GM23338 (cell line): ENCODE results near the gene DNAJC15. TPM values are rescaled to one million over a fixed set of nuclear protein-coding genes. Genes with fewer than 3 reads are reported as not detected.

Source experiments
- ATAC-seq: fragments of 200-7000 bp; cut with Tn5 transposase; 3 replicates; pipeline ENCODE4 v1.9.1; 2020
- DNase-seq: peaks from one replicate; pipeline ENCODE4 v3.0.0-alpha.2; 2015; ENCODE audit warnings: low spot score
- H2AFZ ChIP-seq: fragments of 200-600 bp; sonication (generic); 2 replicates; pipeline ENCODE4 v1.8.0; 2016; ENCODE audit warnings: antibody characterized with exemption, mild to moderate bottlenecking, moderate library complexity
- H3F3A ChIP-seq: fragments of 200-600 bp; sonication (generic); replicated peaks from 2 replicates; pipeline ENCODE4 v1.8.0; 2017; ENCODE audit warnings: antibody characterized with exemption, mixed run types, low read depth
- H3K27ac ChIP-seq: fragments of 200-600 bp; sonication (generic); 2 replicates; pipeline ENCODE4 v1.6.1; 2016; ENCODE audit warnings: low read depth
- H3K27me3 ChIP-seq: fragments of 200-600 bp; sonication (generic); 2 replicates; pipeline ENCODE4 v1.8.0; 2016; ENCODE audit warnings: mild to moderate bottlenecking, mixed run types, moderate library complexity; ENCODE audit not compliant: insufficient read depth
- H3K36me3 ChIP-seq: fragments of 200-600 bp; sonication (generic); 2 replicates; pipeline ENCODE4 v1.8.0; 2016; ENCODE audit warnings: mild to moderate bottlenecking; ENCODE audit not compliant: insufficient read depth
- H3K4me1 ChIP-seq: fragments of 200-600 bp; sonication (generic); 2 replicates; pipeline ENCODE4 v1.8.0; 2016; ENCODE audit warnings: mild to moderate bottlenecking, moderate library complexity; ENCODE audit not compliant: insufficient read depth
- H3K4me2 ChIP-seq: fragments of 200-600 bp; sonication (generic); 2 replicates; pipeline ENCODE4 v1.7.1; 2017; ENCODE audit warnings: mixed run types
- H3K4me3 ChIP-seq: fragments of 200-600 bp; sonication (generic); 2 replicates; pipeline ENCODE4 v1.6.1; 2016; ENCODE audit warnings: mixed run types
- H3K79me2 ChIP-seq: fragments of 200-600 bp; sonication (generic); replicated peaks from 2 replicates; pipeline ENCODE4 v1.8.0; 2017; ENCODE audit warnings: mild to moderate bottlenecking; ENCODE audit not compliant: insufficient read depth
- H3K9me2 ChIP-seq: fragments of 200-600 bp; sonication (generic); 2 replicates; pipeline ENCODE4 v1.8.0; 2017; ENCODE audit not compliant: insufficient read depth
- H4K20me1 ChIP-seq: fragments of 200-600 bp; sonication (generic); replicated peaks from 2 replicates; pipeline ENCODE4 v1.8.0; 2017; ENCODE audit warnings: mild to moderate bottlenecking; ENCODE audit not compliant: insufficient read depth
- H3K27ac Mint-ChIP-seq: 2 replicates; pipeline ENCODE4 v1.8.0; 2020; ENCODE audit warnings: inconsistent platforms, mild to moderate bottlenecking, moderate library complexity, mixed read lengths
- H3K27me3 Mint-ChIP-seq: 3 replicates; pipeline ENCODE4 v1.8.0; 2022; ENCODE audit warnings: low read depth, mild to moderate bottlenecking, moderate library complexity, mixed read lengths, inconsistent platforms; ENCODE audit not compliant: insufficient read depth, poor library complexity
- H3K36me3 Mint-ChIP-seq: 3 replicates; pipeline ENCODE4 v1.8.0; 2021; ENCODE audit warnings: low read depth, mild to moderate bottlenecking, inconsistent platforms, moderate library complexity, mixed read lengths
- H3K4me1 Mint-ChIP-seq: 3 replicates; pipeline ENCODE4 v1.8.0; 2020; ENCODE audit warnings: mild to moderate bottlenecking, inconsistent platforms, mixed read lengths
- H3K4me3 Mint-ChIP-seq: 3 replicates; pipeline ENCODE4 v1.8.0; 2021; ENCODE audit warnings: moderate library complexity, mild to moderate bottlenecking, inconsistent platforms, mixed read lengths
- H3K9me3 Mint-ChIP-seq: 3 replicates; pipeline ENCODE4 v1.8.0; 2020; ENCODE audit warnings: moderate library complexity, mild to moderate bottlenecking, inconsistent platforms, mixed read lengths
- ETS1 ChIP-seq: IDR thresholded peaks from 2 replicates; pipeline ENCODE4 v1.6.1; 2016; ENCODE audit warnings: antibody characterized with exemption
- EZH2 ChIP-seq: fragments of 200-600 bp; sonication (generic); IDR thresholded peaks from one replicate; pipeline ENCODE4 v1.8.0; 2017; ENCODE audit warnings: antibody characterized with exemption, mild to moderate bottlenecking, low read depth; ENCODE audit not compliant: unreplicated experiment
- EZH2phosphoT487 ChIP-seq: fragments of 200-600 bp; sonication (generic); IDR thresholded peaks from one replicate; pipeline ENCODE4 v1.8.1; 2018; ENCODE audit warnings: antibody characterized with exemption; ENCODE audit not compliant: unreplicated experiment
- NANOG ChIP-seq: IDR thresholded peaks from 2 replicates; pipeline ENCODE4 v1.6.1; 2016; ENCODE audit warnings: antibody characterized with exemption, borderline replicate concordance
- POLR2AphosphoS5 ChIP-seq: IDR thresholded peaks from 2 replicates; pipeline ENCODE4 v1.6.1; 2016; ENCODE audit warnings: antibody characterized with exemption, low read depth
- STAT1 ChIP-seq: IDR thresholded peaks from one replicate; pipeline ENCODE4 v1.6.1; 2016; ENCODE audit warnings: antibody characterized with exemption; ENCODE audit not compliant: unreplicated experiment
- ZNF114 ChIP-seq: fragments of 250-450 bp; sonication (Bioruptor Pico); IDR thresholded peaks from 2 replicates; pipeline ENCODE4 v1.5.0; 2020; ENCODE audit warnings: mild to moderate bottlenecking, moderate library complexity
- ZNF331 ChIP-seq: fragments of 250-450 bp; sonication (Bioruptor Pico); IDR thresholded peaks from 2 replicates; pipeline ENCODE4 v1.5.0; 2020; ENCODE audit warnings: low read depth, mild to moderate bottlenecking, moderate library complexity
- polyA plus RNA-seq: library from polyadenylated mRNA; unstranded; fragments of >200 nt; fragmentation: Nextera tagmentation; extraction: Ambion mirVana; gene quantifications from 2 replicates; pipeline ENCODE4 v1.2.1, GENCODE V29; 2016
- total RNA-seq: library from RNA; depleted of rRNA; stranded (reverse); fragments of >200 nt; shearing (Covaris generic); gene quantifications from 2 replicates; pipeline ENCODE4 v1.2.3, GENCODE V29; 2014
- TF ChIP-seq, protein P1 (sequence below): fragments of 250-450 bp; sonication (Bioruptor Pico); IDR thresholded peaks from 2 replicates; pipeline ENCODE4 v1.5.0; 2020; ENCODE audit warnings: mild to moderate bottlenecking, moderate library complexity

DNAJC15 gene
- total and polyA plus RNA-seq, 2 experiments from 2014 or later: 11.4 to 80.4 TPM

DNA sequence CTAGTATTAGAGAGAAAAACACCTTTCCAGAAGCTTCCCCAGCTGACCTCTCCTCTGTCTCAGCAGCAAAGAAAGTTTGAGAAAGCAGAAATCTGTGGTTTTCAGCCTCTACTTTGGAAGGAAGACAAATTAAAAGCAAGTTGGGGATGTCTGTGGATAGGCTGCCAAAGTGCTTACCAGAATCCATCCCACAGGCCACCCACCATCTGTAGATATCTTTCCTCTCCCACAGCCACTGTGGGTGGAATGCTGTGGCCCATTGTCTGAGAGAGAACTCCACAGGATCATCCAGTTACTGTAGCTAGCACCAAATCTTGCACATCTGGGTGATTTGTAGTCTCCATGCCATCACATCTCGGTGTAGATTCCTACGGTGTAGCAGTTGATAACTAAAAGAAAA is 133.5 kb downstream of the DNAJC15 start (continued):
- TF ChIP-seq, protein P1, sequence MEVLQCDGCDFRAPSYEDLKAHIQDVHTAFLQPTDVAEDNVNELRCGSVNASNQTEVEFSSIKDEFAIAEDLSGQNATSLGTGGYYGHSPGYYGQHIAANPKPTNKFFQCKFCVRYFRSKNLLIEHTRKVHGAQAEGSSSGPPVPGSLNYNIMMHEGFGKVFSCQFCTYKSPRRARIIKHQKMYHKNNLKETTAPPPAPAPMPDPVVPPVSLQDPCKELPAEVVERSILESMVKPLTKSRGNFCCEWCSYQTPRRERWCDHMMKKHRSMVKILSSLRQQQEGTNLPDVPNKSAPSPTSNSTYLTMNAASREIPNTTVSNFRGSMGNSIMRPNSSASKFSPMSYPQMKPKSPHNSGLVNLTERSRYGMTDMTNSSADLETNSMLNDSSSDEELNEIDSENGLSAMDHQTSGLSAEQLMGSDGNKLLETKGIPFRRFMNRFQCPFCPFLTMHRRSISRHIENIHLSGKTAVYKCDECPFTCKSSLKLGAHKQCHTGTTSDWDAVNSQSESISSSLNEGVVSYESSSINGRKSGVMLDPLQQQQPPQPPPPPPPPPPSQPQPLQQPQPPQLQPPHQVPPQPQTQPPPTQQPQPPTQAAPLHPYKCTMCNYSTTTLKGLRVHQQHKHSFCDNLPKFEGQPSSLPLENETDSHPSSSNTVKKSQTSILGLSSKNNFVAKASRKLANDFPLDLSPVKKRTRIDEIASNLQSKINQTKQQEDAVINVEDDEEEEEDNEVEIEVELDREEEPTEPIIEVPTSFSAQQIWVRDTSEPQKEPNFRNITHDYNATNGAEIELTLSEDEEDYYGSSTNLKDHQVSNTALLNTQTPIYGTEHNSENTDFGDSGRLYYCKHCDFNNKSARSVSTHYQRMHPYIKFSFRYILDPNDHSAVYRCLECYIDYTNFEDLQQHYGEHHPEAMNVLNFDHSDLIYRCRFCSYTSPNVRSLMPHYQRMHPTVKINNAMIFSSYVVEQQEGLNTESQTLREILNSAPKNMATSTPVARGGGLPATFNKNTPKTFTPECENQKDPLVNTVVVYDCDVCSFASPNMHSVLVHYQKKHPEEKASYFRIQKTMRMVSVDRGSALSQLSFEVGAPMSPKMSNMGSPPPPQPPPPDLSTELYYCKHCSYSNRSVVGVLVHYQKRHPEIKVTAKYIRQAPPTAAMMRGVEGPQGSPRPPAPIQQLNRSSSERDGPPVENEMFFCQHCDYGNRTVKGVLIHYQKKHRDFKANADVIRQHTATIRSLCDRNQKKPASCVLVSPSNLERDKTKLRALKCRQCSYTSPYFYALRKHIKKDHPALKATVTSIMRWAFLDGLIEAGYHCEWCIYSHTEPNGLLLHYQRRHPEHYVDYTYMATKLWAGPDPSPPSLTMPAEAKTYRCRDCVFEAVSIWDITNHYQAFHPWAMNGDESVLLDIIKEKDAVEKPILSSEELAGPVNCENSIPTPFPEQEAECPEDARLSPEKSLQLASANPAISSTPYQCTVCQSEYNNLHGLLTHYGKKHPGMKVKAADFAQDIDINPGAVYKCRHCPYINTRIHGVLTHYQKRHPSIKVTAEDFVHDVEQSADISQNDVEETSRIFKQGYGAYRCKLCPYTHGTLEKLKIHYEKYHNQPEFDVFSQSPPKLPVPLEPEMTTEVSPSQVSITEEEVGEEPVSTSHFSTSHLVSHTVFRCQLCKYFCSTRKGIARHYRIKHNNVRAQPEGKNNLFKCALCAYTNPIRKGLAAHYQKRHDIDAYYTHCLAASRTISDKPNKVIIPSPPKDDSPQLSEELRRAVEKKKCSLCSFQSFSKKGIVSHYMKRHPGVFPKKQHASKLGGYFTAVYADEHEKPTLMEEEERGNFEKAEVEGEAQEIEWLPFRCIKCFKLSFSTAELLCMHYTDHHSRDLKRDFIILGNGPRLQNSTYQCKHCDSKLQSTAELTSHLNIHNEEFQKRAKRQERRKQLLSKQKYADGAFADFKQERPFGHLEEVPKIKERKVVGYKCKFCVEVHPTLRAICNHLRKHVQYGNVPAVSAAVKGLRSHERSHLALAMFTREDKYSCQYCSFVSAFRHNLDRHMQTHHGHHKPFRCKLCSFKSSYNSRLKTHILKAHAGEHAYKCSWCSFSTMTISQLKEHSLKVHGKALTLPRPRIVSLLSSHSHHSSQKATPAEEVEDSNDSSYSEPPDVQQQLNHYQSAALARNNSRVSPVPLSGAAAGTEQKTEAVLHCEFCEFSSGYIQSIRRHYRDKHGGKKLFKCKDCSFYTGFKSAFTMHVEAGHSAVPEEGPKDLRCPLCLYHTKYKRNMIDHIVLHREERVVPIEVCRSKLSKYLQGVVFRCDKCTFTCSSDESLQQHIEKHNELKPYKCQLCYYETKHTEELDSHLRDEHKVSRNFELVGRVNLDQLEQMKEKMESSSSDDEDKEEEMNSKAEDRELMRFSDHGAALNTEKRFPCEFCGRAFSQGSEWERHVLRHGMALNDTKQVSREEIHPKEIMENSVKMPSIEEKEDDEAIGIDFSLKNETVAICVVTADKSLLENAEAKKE (CRISPR knock-in tag): no peak
- TF ChIP-seq ZNF331 (CRISPR knock-in tag): no peak
- no peak for TF ChIP-seq ZNF114 (CRISPR knock-in tag)
- no peak for TF ChIP-seq STAT1
- no peak for TF ChIP-seq ETS1
- no peak for TF ChIP-seq POLR2AphosphoS5
- no peak for TF ChIP-seq EZH2
- TF ChIP-seq EZH2phosphoT487: no peak

- Mint-ChIP-seq H3K27me3 (peaks cover 2% of the 10 kb centered on the region), H3K4me3 (no peak overlapping the region), H3K27ac (no peak overlapping the region), H3K36me3 (no peaks in the 10 kb centered on the region; the same call in 2 of the 3 replicates), H3K4me1 (peaks cover 11% of the 10 kb centered on the region; the same call in 2 of the 3 replicates), H3K9me3 (peaks cover 3% of the 10 kb centered on the region; the same call in 1 of the 3 replicates)
- ATAC-seq (no peak), DNase-seq (no peak)
- Histone ChIP-seq H3K9me2 (peaks cover 18% of the 10 kb centered on the region), H3K4me3 (no peak overlapping the region), H3K79me2 (no peaks in the 10 kb centered on the region), H3K36me3 (no peaks in the 10 kb centered on the region), H4K20me1 (no peaks in the 10 kb centered on the region), H3K4me2 (no peak overlapping the region), H3F3A (no peaks in the 10 kb centered on the region), H2AFZ (no peak overlapping the region), H3K27ac (no peak overlapping the region), H3K4me1 (peaks cover 5% of the 10 kb centered on the region; the same call in 1 of the 2 replicates), H3K27me3 (no peaks in the 10 kb centered on the region)
- TF ChIP-seq NANOG (no peak), ZNF331 (CRISPR knock-in tag) (no peak), EZH2phosphoT487 (no peak), ZNF114 (CRISPR knock-in tag) (no peak), EZH2 (no peak), STAT1 (no peak)
These were observed 134.4 kb downstream of the DNAJC15 start for GRCh38 chr13:43157796-43158195.
